Anterior cingulate cortex (tissue), 58 donors: ENCODE measurements around the gene PACSIN3.
"Not testable (repeated sequence)": the region's sequence is repeated elsewhere in the genome, so short reads cannot be mapped to it uniquely, and the experiment has no call there.

Experiments
- DNase-seq, 58 donors: peaks; one replicate each; lab custom pipeline; 2025; lab: John Stamatoyannopoulos, UW

PACSIN3 gene

DNA sequence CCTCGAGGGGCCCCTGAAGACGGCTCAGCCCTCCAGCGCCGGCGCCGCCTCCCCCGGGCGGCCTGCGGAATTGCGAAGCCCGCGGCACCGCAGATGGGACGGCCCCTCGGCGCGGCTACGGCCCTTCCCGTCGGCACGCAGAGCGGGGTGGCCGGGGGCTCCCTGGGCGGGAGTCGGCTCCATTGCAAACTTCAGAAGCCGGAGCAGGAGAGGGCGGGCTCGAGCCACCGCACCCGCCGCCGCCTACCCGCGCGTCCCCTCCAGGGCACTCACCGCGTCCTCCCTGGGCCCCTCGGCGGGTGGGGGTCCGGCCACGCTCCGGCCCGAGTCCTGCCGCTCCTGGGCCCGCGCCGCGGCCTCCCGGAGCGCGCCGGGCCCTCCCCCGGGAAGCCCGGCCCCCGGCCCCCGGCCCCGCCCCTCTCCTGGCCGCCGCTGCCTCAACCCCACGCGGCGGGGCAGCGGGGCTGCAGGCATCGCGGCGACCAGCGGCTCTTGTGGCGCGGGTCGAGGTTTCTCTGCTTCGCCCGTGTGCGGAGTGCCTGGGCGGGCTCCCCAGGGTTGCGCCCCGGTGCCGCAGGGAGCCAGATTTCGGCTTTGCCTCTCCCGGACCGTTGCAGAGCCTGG is at the start of gene PACSIN3:
TSS of gene PACSIN3 (minus strand) at position 359 of the 624 bp plus-strand sequence. CDS start 3,707 bp downstream, outside the sequence.
- DNase-seq: peak in 13 of 58 donors; percentile 13 to 58 (median 40)

DNA sequence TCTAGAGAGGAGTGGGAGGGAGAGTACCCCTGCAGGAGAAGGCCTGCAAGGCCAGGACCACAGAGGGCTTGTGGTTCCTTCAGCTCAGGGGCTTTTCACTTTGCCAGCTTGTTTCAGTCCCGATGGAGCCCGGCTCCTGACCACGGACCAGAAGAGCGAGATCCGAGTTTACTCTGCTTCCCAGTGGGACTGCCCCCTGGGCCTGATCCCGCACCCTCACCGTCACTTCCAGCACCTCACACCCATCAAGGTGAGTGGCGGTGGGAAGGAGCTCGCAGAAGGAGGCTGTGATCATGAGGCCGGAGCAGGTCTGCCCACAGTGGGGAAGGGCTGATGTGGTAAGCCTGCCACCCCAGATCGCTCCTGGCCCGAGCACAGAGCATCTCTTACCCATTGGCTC is 48.9 kb upstream of the PACSIN3 start:
- no peak for DNase-seq

DNA sequence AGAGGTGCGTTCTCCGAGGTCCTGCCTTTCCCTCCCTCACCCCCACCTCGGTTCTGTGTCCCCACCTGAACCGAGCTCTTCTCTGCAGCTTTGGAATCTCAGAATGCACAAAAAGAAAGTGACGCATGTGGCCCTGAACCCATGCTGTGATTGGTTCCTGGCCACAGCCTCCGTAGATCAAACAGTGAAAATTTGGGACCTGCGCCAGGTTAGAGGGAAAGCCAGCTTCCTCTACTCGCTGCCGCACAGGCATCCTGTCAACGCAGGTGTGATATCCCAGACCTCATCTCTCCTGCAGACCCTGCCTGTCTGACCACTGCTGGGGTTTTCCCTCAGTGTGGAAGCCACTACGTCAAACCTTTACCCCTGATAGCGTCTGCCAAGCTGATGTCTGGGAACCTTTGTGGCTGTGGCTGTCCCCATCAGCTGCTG is 48.5 kb upstream of the PACSIN3 start:
- peak in 3 of 58 donors; percentile 10 to 36 (median 16) for DNase-seq

DNA sequence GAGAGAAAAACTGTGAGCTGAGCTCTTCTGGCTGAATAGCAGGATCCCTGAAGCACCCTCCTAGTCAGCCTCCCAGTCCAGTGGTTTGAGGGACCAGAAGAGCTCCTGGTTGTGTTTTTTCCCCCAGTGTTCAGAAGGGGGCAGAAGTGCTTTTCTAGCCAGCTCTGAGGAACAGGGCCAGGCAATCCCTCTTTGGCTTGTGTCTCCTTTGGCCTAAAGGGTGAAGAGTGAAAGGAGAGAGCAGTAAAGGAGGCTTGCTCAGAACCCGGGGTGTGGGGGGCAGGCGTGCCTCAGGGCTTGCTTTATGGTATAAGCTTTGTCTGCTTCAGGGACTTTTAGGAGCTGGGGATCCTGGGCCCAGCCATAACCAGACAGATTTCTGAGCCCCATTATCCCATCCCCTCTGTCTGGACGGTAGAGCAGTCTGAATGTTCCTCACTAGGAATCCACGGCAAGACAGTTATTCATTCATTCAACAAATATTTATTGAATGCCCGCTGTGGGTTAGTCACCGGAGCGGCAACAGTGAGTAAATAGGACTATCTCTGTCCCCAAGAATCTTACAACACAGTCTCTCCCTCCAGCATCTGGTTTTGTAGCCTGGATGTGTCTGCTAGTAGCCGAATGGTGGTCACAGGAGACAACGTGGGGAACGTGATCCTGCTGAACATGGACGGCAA is 47.9 kb upstream of the PACSIN3 start:
- peak in 7 of 58 donors; percentile 3 to 35 (median 12) for DNase-seq

DNA sequence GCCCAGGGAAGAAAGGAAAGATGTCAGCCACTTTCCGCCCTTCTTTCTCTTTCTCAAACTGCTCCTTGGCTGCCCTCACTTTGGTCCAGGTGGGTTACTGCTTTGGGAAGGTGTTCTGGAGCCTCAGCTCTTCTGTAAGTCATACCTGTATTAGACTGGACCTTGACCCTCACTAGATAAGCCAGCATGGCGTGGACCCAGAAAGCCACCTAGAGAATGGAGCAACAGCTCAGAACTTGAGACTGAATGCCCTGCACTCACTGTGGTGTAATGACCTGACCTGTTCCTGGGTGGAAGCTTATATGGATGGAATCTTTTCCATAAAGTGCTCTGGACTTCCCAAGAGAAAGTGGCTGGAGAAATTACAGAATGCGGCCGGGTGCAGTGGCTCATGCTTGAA is 46.8 kb upstream of the PACSIN3 start:
- no peak for DNase-seq

DNA sequence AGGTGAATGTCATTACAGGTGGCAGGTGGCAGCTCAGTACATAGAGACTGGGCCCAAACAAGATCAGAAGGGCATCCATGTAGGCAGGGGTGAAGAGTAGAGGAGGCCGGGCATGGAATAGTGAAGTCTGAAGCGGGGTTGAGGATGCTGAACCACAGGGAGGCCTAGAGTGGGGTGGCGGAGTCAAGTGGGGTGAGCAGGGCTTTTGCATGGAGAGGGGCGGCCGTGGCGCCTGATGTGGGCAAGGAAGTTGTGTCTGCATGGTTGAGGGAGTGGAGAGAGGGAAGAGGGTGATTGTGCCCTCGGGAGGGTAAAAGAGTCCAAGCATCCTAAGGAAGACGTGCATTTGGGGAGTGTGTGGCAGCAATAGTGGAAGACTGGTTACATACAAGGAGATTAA is 42.9 kb upstream of the PACSIN3 start:
- no peak for DNase-seq

DNA sequence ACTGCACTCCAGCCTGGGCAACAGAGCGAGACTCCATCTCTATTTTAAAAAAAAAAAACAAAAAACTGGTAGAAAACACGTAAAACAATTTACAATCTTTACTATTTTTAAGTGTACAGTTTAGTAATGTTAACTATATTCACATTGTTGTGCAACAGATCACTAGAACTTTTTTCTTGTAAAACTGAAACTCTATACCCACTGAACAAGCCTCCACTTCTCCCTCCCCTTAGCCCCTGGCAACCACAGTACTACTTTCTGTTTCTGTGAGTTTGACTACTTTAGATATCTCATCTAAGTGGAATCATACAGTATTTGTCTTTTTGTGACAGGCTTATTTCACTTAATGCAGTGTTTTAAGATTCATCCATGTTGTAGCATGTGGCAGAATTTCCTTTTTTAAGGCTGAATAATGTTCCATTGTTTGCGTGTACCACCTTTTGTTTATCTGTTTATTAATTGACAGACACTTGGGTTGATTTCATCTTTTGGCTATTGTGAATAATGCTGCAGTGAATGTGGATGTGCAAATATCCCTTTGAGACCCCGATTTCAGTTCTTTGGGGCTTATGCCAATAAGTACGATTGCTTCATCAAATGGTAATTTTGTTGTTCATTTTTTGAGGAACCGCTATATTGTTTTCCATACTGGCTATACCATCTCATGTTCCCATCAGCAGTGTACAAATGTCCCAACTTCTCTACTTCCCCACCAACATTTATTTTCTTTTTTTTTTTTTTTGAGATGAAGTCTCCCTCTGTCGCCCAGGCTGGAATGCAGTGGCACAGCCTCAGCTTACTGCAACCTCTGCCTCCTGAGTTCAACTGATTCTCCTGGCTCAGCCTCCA is 39.5 kb upstream of the PACSIN3 start:
- no peak for DNase-seq

DNA sequence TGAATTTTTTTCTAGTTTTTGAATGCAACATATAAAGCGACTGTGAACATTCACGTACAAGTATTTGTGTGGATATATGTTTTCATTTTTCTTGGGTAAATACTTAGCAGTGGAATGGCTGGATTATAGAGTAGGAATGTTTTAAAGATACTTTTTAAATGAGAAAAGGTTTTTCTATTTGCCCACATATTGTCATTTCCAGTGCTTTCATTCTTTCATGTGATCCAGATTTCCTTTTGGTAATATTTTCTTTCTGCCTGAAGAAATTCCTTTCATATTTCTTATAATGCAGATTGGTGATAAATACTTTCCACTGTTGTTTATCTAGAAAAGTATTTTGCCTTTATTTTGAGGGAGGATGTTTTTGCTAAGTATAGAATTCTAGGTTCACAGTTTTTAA is 36.5 kb upstream of the PACSIN3 start:
- DNase-seq: no peak

DNA sequence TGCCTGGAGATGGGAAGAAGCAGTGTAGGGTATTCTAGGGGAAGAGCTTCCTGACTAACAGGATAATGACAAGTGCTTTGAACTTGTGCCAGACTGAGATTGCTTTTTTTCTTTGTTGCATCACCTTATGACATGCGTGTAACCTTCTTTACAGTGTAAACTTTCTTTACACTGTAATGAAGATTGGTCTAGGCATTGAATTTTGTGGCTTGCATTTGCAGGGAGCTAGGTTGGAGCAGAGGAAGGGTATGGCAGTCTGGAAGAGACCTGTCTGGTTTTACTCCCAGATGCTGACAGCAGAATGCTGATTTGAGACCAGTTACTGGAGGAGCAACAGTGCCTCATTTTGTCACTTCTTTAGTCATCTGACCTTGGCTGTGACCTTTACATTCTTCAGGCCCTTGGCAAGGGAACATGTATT is 34.2 kb upstream of the PACSIN3 start:
- no peak for DNase-seq

DNA sequence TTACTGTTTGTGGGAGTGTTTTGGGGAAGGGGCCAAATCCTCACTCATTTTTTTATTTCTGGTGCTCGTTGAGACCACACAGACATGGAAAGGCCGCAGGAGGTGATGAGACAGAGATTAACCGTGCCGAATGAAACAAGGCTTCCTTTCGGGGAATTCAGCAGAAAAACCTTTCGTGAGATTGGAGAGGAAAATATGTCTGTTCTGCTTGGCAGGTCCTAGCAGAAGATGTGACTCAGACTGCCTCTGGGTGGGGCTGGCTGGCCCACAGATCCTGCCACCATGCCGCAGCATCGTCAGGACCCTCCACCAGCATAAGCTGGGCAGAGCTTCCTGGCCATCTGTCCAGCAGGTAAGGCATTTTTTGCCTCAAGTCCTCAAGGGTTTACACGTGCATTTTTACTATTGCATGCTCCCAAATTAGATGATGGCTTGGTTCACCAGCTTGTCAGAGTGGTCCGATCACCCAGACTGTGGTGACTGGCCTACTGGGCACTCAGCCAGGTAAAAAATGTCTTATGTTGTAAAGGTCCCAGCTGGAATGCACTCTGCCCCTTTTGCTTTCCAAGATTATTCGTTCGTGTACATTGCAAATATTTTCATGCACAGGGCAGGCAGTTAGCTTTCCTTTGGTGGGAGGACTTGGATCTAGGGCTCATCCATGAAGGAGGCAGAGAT is 30.0 kb upstream of the PACSIN3 start:
- peak in 17 of 58 donors; percentile 2 to 61 (median 25) for DNase-seq

DNA sequence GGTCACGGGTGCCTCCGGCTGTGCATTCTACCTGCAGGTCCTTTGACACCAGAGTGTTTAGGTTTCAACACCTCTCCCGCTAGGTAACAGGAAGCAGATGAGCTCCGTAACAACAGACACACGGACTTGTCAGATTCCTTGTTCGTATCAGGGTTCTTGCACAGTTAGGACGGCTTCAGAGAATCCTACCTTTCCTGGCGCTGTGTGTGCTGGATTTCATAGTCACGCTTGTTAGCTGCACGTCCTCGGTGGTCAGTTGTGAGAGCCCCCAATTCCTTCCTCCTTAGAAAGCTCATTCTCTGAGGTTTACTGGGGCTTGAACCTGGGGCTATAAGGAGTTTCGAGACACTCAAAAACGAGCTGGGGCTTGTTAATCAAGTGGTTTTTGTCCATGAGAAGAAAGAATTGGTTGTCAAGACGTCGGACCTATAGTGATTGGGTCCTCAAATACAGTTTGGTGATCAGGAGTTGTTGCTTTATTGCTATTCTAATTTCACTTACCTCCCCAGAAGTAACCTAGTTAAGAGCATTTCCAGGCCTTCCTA is 29.2 kb upstream of the PACSIN3 start:
- DNase-seq: no peak

DNA sequence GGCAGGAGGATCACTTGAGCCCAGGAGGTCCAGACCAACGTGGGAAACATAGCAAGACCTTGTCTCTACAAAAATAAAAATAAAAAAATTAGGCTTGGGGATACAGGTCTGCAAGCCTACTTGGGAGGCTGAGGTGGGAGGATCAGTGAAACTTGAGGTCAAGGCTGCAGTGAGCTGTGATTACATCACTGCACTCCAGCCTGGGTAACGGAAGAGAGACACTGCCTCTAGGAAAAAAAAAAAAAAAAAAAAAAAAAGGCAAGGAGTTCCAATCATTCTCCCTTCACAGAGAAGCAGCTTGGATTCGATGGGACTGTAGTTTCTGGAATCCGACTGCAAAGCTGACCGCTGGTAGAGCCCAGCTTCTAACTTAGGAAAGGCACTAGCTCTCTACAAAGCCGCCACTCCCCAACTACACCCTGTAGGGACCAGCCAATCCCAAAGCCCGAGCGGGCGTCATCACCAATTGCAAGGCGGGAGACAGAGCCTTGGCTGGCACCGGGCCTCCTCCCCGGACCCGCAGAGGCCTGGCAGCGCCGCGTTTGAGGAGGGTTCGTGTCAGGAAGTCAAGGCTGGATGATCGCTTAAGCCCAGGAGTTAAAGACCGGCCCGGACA is 27.8 kb upstream of the PACSIN3 start:
- DNase-seq: peak; percentile 13 to 96 (median 90)

DNA sequence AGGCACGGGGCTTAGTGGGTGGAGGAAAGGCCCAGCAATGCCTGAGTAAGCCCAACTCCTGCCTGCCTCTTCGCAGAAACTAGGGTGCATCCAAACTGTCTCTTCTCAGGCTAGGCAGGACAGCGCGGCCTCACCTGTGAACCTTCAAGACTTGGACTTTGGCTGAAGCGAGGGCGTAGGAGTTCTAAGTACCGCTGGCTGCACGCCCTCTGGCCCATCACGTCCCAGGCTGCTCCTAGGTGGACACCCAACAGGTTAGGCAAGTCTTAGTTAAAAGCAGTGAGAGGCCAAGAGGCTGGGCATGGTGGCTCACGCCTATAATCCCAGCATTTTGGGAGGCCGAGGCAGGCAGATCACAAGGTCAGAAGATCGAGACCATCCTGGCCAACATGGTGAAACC is 26.7 kb upstream of the PACSIN3 start:
- DNase-seq: no peak

DNA sequence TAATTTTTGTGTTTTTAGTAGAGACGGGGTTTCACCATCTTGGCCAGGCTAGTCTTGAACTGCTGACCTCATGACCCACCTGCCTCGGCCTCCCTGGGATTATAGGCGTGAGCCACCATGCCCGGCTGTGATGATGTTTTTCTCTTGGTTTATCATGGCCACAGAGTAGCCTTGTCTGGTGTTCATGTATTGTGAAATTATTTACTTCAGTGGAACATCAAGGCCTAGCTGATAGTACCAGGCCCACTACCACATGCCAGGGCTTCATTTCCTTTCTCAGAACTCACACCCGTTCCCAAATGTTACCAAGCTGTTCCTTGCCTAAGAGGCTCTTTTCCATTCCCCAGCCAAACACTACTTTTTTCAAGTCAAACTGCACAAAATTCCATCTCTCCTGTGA is 22.4 kb upstream of the PACSIN3 start:
- no peak for DNase-seq

DNA sequence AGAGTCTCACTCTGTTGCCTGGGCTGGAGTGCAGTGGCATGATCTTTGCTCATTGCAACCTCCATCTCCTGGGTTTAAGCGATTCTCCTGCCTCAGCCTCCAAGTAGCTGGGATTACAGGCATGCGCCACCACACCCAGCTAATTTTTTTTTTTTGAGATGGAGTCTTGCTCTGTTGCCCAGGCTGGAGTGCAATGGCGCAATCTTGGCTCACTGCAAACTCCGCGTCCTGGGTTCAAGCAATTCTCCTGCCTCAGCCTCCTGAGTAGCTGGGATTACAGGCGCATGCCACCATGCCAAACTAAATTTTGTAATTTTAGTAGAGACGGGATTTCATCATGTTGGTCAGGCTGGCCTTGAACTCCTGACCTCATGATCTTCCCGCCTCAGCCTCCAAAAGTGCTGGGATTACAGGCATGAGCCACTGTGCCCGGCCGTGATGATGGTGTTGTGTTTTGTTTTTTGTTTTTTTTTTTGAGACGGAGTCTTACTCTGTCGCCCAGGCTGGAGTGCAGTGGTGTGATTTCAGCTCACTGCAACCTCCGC is 21.8 kb upstream of the PACSIN3 start:
- not testable (repeated sequence) for DNase-seq

DNA sequence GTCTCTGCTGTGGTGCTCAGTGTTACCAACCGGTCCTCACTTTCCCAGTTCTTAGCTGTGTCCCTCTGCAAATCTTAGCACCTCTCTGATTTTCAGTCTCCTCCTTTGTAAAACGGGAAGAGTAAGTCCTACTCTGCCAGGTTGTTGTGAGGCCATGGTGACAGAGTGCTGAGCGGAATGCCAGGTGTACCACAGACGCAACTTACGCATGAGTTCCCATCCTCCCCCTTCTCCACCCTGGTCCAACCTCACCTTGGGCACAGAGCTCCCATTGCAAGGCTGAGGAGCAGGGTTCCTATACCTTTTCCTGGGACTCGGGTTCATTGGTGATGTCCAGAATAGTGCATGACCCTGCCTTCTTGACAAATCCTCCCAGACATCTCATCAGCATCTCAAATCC is 21.2 kb upstream of the PACSIN3 start:
- no peak for DNase-seq

DNA sequence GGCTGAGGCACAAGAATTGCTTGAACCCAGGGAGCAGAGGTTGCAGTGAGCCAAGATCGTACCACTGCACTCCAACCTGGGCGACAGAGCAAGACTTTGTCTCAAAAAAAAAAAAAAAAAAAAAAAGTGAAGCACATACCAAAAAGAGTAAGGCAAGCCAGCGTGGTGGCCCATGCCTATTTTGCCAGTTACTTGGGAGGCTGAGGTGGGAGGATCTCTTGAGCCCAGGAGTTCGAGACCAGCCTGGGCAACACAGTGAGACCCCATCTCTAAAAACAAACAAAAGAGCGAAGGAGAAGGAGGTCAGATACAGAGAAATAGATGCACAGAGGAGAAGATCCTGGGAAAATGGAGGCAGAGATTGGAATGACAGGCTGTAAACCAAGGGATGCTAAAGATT is 20.3 kb upstream of the PACSIN3 start:
- not testable (repeated sequence) for DNase-seq

DNA sequence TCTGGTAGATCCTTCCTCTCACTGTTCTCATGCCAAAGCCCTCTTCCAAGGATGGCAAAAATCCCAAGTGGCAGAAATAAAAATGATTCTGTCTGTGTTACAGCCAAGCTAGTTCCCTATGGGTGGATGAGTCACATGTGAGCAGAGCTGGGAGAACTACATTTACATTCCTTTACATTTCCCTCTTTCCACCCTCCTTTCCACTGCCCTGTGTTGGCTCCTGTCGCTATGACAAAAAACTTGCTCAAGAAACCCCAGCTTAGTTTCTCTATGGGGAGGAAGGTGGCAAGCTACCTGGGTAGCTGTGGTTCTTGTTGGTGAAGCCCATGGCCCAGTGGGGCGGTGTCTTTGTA is 18.4 kb upstream of the PACSIN3 start:
- peak in 13 of 58 donors; percentile 6 to 68 (median 18) for DNase-seq

DNA sequence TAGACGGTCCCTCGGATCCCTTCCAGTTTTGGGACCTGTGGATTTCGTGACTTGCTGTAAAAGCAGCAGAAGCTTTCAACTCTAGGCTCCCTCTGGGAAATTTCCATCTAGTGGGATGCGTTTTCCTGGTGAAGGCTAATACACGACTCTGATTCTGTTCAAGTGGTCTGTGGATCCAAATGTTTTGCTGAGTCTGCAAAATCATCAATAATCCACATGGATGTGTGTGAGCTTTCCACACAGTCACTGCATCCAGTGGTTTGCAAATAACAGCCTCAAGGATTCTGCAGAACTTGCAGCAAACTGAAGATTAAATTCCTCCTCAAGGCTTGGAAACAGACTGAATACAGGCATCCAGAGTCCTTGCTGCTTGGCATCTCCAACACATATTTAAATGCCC is 16.3 kb upstream of the PACSIN3 start:
- DNase-seq: no peak

DNA sequence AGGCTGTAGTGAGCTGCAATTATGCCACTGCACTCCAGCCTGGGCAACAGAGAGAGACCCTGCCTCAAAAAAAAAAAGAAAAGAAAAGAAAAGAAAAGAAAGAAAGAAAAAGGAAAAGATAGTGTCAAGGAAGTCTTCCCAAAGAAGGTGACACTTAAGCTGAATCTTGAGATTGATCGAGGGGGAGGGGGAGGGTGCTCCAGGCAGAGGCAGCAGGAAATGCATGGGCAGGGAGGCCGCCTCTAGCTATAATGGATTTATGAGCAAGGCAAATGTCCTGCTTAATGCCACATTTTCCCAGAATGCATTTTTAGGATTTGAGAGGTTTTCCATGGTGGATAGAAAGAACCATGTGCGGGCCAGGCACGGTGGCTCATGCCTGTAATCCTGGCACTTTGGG is 14.8 kb upstream of the PACSIN3 start:
- DNase-seq: no peak
